Measurements from ENCODE around the gene SYCE3. TPM values are rescaled to one million over a fixed set of nuclear protein-coding genes. Genes with fewer than 3 reads are reported as not detected.

Gene SYCE3
- total RNA-seq, 2 donors from 2014 or later = not detected

DNA sequence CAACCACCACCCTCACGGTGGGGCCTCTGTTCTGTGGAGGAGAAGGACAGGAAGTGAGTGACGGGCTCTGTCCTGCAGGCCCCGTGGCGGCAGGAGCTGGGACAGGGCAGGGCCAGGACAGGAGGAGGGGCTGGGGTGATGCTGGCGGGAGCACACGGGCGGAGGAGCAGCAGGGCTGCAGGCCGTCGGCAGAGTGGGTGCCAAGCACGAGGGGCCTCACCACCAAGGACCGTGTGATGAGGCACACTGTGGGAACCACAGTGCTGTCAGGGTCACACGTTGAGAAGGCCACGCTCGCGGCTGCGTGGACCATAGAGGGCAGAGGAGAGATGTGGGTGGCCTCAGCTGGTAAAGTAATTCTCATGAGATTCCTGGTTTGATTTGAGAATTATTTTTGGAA lies 45.8 kb downstream of the SYCE3 start:
- Histone ChIP-seq H3K4me1 (no peaks in the 10 kb centered on the region), H3K27ac (no peak overlapping the region), H3K9ac (ENCODE audit: low read depth in 2 of 2, low read length in 2 of 2) (no peak overlapping the region), H3K9me3 (no peaks in the 10 kb centered on the region), H3K36me3 (peaks cover 5% of the 10 kb centered on the region), H3K4me3 (no peak overlapping the region), H3K27me3 (no peaks in the 10 kb centered on the region)
- no peak for DNase-seq
- intact Hi-C loops (cut with DNase I) = no loop called here
- TF ChIP-seq, protein P1, sequence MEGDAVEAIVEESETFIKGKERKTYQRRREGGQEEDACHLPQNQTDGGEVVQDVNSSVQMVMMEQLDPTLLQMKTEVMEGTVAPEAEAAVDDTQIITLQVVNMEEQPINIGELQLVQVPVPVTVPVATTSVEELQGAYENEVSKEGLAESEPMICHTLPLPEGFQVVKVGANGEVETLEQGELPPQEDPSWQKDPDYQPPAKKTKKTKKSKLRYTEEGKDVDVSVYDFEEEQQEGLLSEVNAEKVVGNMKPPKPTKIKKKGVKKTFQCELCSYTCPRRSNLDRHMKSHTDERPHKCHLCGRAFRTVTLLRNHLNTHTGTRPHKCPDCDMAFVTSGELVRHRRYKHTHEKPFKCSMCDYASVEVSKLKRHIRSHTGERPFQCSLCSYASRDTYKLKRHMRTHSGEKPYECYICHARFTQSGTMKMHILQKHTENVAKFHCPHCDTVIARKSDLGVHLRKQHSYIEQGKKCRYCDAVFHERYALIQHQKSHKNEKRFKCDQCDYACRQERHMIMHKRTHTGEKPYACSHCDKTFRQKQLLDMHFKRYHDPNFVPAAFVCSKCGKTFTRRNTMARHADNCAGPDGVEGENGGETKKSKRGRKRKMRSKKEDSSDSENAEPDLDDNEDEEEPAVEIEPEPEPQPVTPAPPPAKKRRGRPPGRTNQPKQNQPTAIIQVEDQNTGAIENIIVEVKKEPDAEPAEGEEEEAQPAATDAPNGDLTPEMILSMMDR (IDR thresholded peaks at IDR 0.05) = no peak

DNA sequence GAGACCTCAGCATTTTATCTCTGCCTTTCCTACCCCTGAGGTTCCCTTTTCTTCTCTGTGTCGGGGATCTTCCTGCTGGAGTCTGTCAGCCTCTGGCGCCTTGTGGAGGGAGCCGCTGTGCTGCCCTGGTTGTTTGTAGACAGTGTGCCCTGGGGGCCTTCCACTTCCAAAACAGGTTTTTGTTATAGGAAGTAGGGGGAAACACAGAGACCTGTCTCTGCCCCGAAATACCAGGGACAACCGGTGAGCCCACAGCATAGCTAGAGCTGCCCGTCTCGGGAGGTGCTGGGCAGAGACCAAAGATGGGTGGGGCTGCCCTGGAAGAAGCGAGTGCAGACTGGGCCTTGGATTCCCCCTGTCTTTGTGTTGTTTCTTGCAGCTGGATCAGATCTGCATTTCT lies 46.7 kb downstream of the SYCE3 start:
- H3K9ac ChIP-seq (ENCODE audit: low read depth in 2 of 2, low read length in 2 of 2) = no peak overlapping the region
- H3K27me3 ChIP-seq = no peaks in the 10 kb centered on the region
- no peak overlapping the region for H3K4me3 ChIP-seq
- H3K27ac ChIP-seq = no peak overlapping the region
- TF ChIP-seq, protein P1 (IDR thresholded peaks at IDR 0.05) = no peak
- H3K36me3 ChIP-seq = peaks cover 5% of the 10 kb centered on the region
- intact Hi-C loops (cut with DNase I) = no loop called here
- H3K9me3 ChIP-seq = no peaks in the 10 kb centered on the region
- no peaks in the 10 kb centered on the region for H3K4me1 ChIP-seq
- no peak for DNase-seq

DNA sequence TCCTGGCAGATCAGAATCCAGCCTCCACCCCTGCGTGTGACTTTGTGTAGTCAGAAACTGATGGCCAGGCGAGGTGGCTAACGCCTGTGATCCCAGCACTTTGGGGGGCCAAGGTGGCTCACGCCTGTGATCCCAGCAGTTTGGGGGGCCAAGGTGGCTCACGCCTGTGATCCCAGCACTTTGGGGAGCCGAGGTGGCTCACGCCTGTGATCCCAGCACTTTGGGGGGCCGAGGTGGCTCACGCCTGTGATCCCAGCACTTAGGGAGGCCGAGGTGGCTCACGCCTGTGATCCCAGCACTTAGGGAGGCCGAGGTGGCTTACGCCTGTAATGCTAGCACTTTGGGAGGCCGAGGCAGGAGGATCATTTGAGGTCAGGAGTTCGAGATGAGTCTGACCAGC lies 49.5 kb downstream of the SYCE3 start:
- DNase-seq = no peak

DNA sequence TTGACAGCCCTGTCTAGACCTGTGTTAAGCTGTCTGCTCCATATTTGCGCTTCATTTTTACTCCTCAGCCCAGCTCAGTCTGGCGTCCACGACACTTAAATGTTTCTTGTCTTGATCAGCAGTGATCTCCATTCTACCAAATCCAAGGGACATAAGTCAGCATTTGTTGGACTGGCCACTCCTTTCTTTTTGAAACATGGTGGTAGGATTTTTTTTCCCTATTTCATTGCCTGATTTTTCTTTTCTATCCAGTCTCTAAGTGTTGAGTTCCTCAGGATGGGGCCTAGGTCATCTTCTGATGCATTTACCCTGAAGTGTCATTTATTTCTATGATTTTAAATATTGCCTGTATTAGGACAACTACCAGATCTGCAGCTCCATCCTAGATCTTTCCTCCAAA lies 53.8 kb downstream of the SYCE3 start:
- TF ChIP-seq, protein P1 (IDR thresholded peaks at IDR 0.05) = no peak
- Histone ChIP-seq H3K9me3 (no peaks in the 10 kb centered on the region), H3K27me3 (no peaks in the 10 kb centered on the region), H3K36me3 (peaks cover 9% of the 10 kb centered on the region), H3K9ac (ENCODE audit: low read depth in 2 of 2, low read length in 2 of 2) (peak overlapping the region; percentile 72 to 75), H3K4me3 (peak overlapping the region; percentile 74), H3K27ac (peak overlapping the region; percentile 72), H3K4me1 (peaks cover 16% of the 10 kb centered on the region)
- intact Hi-C loops (cut with DNase I) = loop anchor here (10.0 kb wide), 1 partner anchor 254 kb away; the partner anchor contains the start of gene HDAC10
- DNase-seq = no peak

More for the DNA sequence above, 49.5 kb downstream of the SYCE3 start:
- no peak overlapping the region for H3K27ac ChIP-seq
- H3K27me3 ChIP-seq = no peaks in the 10 kb centered on the region
- H3K9me3 ChIP-seq = no peaks in the 10 kb centered on the region
- no peak overlapping the region for H3K4me3 ChIP-seq
- peaks cover 5% of the 10 kb centered on the region for H3K4me1 ChIP-seq
- TF ChIP-seq, protein P1 (IDR thresholded peaks at IDR 0.05) = no peak
- intact Hi-C loops (cut with DNase I) = no loop called here
- no peak overlapping the region for H3K9ac ChIP-seq (ENCODE audit: low read depth in 2 of 2, low read length in 2 of 2)
- H3K36me3 ChIP-seq = peaks cover 2% of the 10 kb centered on the region

DNA sequence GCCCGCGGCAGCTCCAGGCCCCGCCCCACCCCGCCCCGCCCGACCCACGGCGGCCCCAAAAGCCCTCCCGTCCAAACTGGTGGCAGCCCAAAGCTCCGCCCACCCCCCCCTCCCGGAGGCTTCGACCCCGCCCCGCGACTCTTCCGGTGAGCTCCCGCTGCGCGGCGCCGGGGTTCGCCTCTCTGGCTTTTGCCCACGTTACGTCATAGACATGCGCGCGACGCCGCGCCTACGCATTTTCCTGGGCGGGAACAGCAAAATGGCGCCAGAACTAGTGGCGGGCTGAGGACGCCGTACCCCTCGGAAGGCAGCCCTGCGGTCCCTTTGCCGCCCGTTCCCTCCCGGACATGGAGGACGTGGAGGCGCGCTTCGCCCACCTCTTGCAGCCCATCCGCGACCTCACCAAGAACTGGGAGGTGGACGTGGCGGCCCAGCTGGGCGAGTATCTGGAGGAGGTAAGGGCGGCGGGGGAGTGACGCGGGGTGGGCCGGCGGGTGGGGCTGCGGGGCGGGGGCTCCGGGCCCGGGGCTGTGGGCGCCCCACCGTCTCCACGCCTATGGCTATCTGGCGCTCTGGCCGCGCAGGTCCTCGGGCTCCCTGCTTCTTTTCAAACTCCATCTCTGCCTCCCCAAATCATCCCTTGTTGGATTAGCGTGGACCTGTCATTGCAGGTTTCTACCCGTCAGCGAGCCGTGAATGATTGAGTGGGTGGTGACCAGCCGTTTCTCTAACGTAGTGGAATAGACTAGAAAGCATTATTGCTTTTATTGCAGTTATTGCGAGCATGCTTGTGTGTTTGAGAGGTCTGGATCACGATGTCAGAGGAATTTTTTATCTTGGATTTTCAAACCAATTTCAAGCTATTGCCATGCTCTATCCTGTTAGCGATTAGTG lies 54.5 kb downstream of the SYCE3 start, which contains the start of gene NCAPH2:
Gene NCAPH2, plus strand, starts transcription at position 234 of the 894 bp plus-strand sequence. Its CDS starts 114 bp downstream, at position 348.
- intact Hi-C loops (cut with DNase I) = loop anchor here (10.0 kb wide), 1 partner anchor 253 kb away; the partner anchor contains the start of gene HDAC10
- peaks cover 9% of the 10 kb centered on the region for H3K36me3 ChIP-seq

More for the DNA sequence above, 54.5 kb downstream of the SYCE3 start, which contains the start of gene NCAPH2:
- H3K27ac ChIP-seq = peak within 1 kb of the TSS; percentile 72
- H3K9ac ChIP-seq (ENCODE audit: low read depth in 2 of 2, low read length in 2 of 2) = peak within 1 kb of the TSS; percentile 91 to 95
- TF ChIP-seq, protein P1 (IDR thresholded peaks at IDR 0.05) = no peak
- H3K27me3 ChIP-seq = no peaks in the 10 kb centered on the region
- H3K9me3 ChIP-seq = no peaks in the 10 kb centered on the region
- H3K4me3 ChIP-seq = peak within 1 kb of the TSS; percentile 74
- H3K4me1 ChIP-seq = peaks cover 16% of the 10 kb centered on the region
- DNase-seq = peak; percentile 97

Measured in colonic mucosa (tissue), 4 donors.